Keratinocyte (primary cell): ENCODE results near the gene CLNK.

Source experiments
- CTCF ChIP-seq, 3 experiments: IDR thresholded peaks in 1 of 3; conservative IDR thresholded peaks in 1 of 3; optimal IDR thresholded peaks in 1 of 3; 2 replicates in 2 of 3; 3 replicates in 1 of 3; pipeline versions ENCODE3 to v1.5.1; 2011; ENCODE audit warnings: low read length in 3 of 3, mild to moderate bottlenecking in 3 of 3, moderate library complexity in 2 of 3, control low read depth in 1 of 3, inconsistent platforms in 1 of 3; ENCODE audit not compliant: insufficient read depth in 2 of 3; ENCODE audit errors: extremely low read depth in 1 of 3
- EZH2 ChIP-seq: IDR thresholded peaks from one replicate; pipeline ENCODE4 v1.6.1; 2012; ENCODE audit warnings: inconsistent platforms, mild to moderate bottlenecking, low read length, moderate library complexity

DNA sequence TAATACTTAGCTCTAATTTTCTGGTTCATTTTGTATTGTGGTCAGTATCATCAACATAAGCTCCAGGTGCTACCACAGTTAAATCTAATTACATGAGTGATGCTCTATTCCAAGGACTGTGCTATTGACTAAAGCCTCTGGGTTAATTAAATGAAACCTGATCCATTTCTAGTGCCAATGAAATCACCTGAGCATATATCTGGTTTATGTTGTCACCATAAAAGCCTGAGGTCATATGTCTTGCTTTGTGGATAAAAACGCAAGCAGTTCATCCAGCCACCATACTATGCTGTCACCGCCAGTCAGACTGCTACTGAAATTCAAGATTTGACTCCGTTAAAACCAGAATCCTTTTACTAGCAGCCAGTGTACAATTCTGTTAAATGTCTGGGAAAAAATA lies 163.1 kb downstream of the CLNK start:
- TF ChIP-seq CTCF (optimal IDR thresholded peaks at IDR 0.05 in 1 of 3, IDR thresholded peaks at IDR 0.05 in 1 of 3, conservative IDR thresholded peaks at IDR 0.05 in 1 of 3; ENCODE audit: extremely low read depth in 1 of 3, insufficient read depth in 2 of 3, low read length in 3 of 3): no peak
- no peak for TF ChIP-seq EZH2
